G401.6 (cell line): ENCODE data around the gene ZNF98.

ENCODE experiments used
- FAIRE-seq: peaks from 2 replicates; lab custom pipeline; 2012; peaks lifted over from hg19 to GRCh38; lab: Jason Lieb, UNC

Gene ZNF98

GRCh38 chr19:22422211-22422610, at the start of gene ZNF98:
Gene ZNF98, minus strand, starts transcription at chr19:22422346. Its CDS starts 122 bp downstream, at chr19:22422224.
- no peak for FAIRE-seq

GRCh38 chr19:22446605-22447004, 24.5 kb upstream of the ZNF98 start:
- FAIRE-seq: no peak

- no peak for FAIRE-seq
These were observed 15.9 kb upstream of the ZNF98 start for GRCh38 chr19:22438011-22438410.

- FAIRE-seq: no peak
These were observed 6.1 kb upstream of the ZNF98 start for GRCh38 chr19:22427960-22428913.

GRCh38 chr19:22427547-22427946, 5.4 kb upstream of the ZNF98 start:
- FAIRE-seq: no peak

GRCh38 chr19:22426901-22427300, 4.8 kb upstream of the ZNF98 start:
- FAIRE-seq: no peak

GRCh38 chr19:22421797-22422196, 349 bp downstream of the ZNF98 start:
- no peak for FAIRE-seq

DNA sequence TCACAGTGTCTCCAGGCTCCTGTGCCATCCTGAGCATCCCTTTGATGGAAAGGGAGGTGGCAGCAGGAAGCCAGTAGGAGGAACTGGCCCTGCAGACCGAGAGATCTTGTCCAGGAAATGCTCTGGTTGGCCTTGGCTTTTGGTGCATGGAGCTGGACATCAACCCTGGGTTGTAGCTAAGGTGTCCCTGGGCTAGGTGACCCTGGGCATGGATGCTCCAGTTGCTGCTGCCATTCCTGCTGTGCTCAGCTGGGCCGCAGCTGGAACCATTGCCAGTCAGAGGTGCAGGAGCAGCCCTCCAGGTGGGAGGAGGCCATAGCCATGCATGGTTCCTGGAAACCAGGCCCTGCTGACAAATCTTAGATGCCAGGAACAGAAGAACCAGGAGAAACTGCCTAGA, 67.5 kb downstream of the ZNF98 start:
- no peak for FAIRE-seq
